ENCODE results near the gene RNF5.

DNA sequence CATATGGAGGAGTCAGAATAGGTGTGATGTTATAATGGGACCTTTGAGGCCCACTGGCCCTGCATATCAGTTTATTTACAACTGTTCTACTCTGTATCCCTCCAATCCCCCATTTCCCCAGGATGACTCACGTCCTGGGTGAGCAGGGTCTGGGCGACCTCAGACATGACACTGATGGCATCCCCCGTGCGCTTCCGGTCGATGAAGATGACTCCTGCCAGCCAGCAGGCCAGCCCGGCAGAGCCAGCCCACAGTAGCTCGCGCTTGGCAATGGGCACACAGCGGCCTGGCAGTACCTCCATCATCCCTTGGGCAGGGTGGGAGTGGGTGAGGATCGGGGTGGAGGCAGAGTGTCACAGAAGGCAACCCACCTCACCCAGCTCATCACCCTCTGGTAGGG, 7.9 kb upstream of the RNF5 start:
- TF ChIP-seq, protein P1, sequence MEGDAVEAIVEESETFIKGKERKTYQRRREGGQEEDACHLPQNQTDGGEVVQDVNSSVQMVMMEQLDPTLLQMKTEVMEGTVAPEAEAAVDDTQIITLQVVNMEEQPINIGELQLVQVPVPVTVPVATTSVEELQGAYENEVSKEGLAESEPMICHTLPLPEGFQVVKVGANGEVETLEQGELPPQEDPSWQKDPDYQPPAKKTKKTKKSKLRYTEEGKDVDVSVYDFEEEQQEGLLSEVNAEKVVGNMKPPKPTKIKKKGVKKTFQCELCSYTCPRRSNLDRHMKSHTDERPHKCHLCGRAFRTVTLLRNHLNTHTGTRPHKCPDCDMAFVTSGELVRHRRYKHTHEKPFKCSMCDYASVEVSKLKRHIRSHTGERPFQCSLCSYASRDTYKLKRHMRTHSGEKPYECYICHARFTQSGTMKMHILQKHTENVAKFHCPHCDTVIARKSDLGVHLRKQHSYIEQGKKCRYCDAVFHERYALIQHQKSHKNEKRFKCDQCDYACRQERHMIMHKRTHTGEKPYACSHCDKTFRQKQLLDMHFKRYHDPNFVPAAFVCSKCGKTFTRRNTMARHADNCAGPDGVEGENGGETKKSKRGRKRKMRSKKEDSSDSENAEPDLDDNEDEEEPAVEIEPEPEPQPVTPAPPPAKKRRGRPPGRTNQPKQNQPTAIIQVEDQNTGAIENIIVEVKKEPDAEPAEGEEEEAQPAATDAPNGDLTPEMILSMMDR (IDR thresholded peaks at IDR 0.05; ENCODE audit: low read depth, low read length) = no peak
- no peak for TF ChIP-seq POLR2A (IDR thresholded peaks at IDR 0.05; ENCODE audit: extremely low read depth, insufficient read length)
- TF ChIP-seq, protein P2, sequence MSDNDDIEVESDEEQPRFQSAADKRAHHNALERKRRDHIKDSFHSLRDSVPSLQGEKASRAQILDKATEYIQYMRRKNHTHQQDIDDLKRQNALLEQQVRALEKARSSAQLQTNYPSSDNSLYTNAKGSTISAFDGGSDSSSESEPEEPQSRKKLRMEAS (IDR thresholded peaks at IDR 0.05; ENCODE audit: low read depth, low read length) = no peak
- no peak for TF ChIP-seq MYC (IDR thresholded peaks at IDR 0.05; ENCODE audit: low read depth, low read length)
